Mesenchymal stem cell (in vitro differentiated cells and primary cell): ENCODE measurements around the gene SEPTIN1.
A peak's percentile ranks its signal among the peaks of the same experiment; 100 is the strongest.

ENCODE experiments used
- DNase-seq: peaks from one replicate; pipeline ENCODE4 v3.0.0-alpha.2; 2013
- H2AFZ ChIP-seq: one replicate; pipeline ENCODE4 v1.6.1; 2013; ENCODE audit warnings: low read depth, mild to moderate bottlenecking, control low read depth, inconsistent platforms, low read length, moderate library complexity
- H2AK5ac ChIP-seq: 2 replicates; pipeline ENCODE4 v1.6.1; 2013; ENCODE audit warnings: low read length, moderate library complexity, mild to moderate bottlenecking, inconsistent platforms; ENCODE audit not compliant: severe bottlenecking
- H2BK120ac ChIP-seq: one replicate; pipeline ENCODE4 v1.6.1; 2013; ENCODE audit warnings: low read depth, mild to moderate bottlenecking, inconsistent platforms, low read length, moderate library complexity
- H2BK12ac ChIP-seq, 2 experiments: one replicate each; pipeline ENCODE4 v1.6.1; 2013; ENCODE audit warnings: inconsistent platforms in 2 of 2, low read length in 2 of 2, mild to moderate bottlenecking in 2 of 2, moderate library complexity in 2 of 2, control low read depth in 1 of 2
- H2BK15ac ChIP-seq: one replicate; pipeline ENCODE4 v1.6.1; 2013; ENCODE audit warnings: mild to moderate bottlenecking, low read depth, inconsistent platforms; ENCODE audit not compliant: poor library complexity, severe bottlenecking
- H2BK5ac ChIP-seq: 2 replicates; pipeline ENCODE4 v1.6.1; 2013; ENCODE audit warnings: low read depth, mild to moderate bottlenecking, low read length, control low read depth, inconsistent platforms; ENCODE audit not compliant: poor library complexity, severe bottlenecking
- H3K14ac ChIP-seq, 2 experiments: one replicate each; pipeline ENCODE4 v1.6.1; 2013; ENCODE audit warnings: inconsistent platforms in 2 of 2, low read length in 2 of 2, control low read depth in 1 of 2, mild to moderate bottlenecking in 1 of 2, moderate library complexity in 1 of 2
- H3K18ac ChIP-seq, 2 experiments: one replicate each; pipeline ENCODE4 v1.6.1; 2013; ENCODE audit warnings: inconsistent platforms in 2 of 2, low read length in 2 of 2, control low read depth in 1 of 2, low read depth in 1 of 2, mild to moderate bottlenecking in 1 of 2
- H3K23ac ChIP-seq, 2 experiments: one replicate each; pipeline ENCODE4 v1.6.1; 2013; ENCODE audit warnings: inconsistent platforms in 2 of 2, low read length in 2 of 2, mild to moderate bottlenecking in 2 of 2, moderate library complexity in 2 of 2, control low read depth in 1 of 2
- H3K27ac ChIP-seq: 2 replicates; pipeline ENCODE4 v1.5.1; 2013; ENCODE audit warnings: mild to moderate bottlenecking, moderate library complexity, low read length, control low read depth, inconsistent platforms; ENCODE audit not compliant: poor library complexity, severe bottlenecking
- H3K27me3 ChIP-seq, 2 experiments: 2 replicates each; pipeline versions ENCODE4 v1.6.1 to v1.7.0; 2013; ENCODE audit warnings: low read length in 2 of 2, mild to moderate bottlenecking in 2 of 2, moderate library complexity in 2 of 2, control low read depth in 1 of 2, inconsistent platforms in 1 of 2; ENCODE audit not compliant: control insufficient read depth in 1 of 2, insufficient read depth in 1 of 2
- H3K36me3 ChIP-seq, 2 experiments: 2 replicates each; pipeline versions ENCODE4 v1.6.1 to v1.7.0; 2013; ENCODE audit warnings: low read length in 2 of 2, control low read depth in 1 of 2, inconsistent platforms in 1 of 2, low read depth in 1 of 2, mild to moderate bottlenecking in 1 of 2; ENCODE audit not compliant: insufficient read depth in 2 of 2, control insufficient read depth in 1 of 2
- H3K4ac ChIP-seq, 2 experiments: one replicate each; pipeline ENCODE4 v1.6.1; 2013; ENCODE audit warnings: inconsistent platforms in 2 of 2, low read length in 2 of 2, mild to moderate bottlenecking in 2 of 2, moderate library complexity in 2 of 2, control low read depth in 1 of 2, low read depth in 1 of 2
- H3K4me1 ChIP-seq: 2 replicates; pipeline ENCODE4 v1.6.1; 2013; ENCODE audit warnings: low read depth, low read length, control low read depth; ENCODE audit not compliant: control insufficient read depth, insufficient read depth
- H3K4me2 ChIP-seq: 2 replicates; pipeline ENCODE4 v1.6.1; 2013; ENCODE audit warnings: low read length, mild to moderate bottlenecking, inconsistent platforms; ENCODE audit not compliant: poor library complexity, severe bottlenecking
- H3K4me3 ChIP-seq, 2 experiments: 2 replicates each; pipeline versions ENCODE4 v1.5.1 to v1.7.0; 2013; ENCODE audit warnings: low read length in 2 of 2, mild to moderate bottlenecking in 2 of 2, control low read depth in 1 of 2, low read depth in 1 of 2; ENCODE audit not compliant: insufficient read depth in 1 of 2
- H3K79me1 ChIP-seq: replicated peaks from 2 replicates; pipeline ENCODE4 v1.6.1; 2013; ENCODE audit warnings: mild to moderate bottlenecking, control low read depth, low read length, inconsistent platforms; ENCODE audit not compliant: poor library complexity, severe bottlenecking
- H3K9ac ChIP-seq: 2 replicates; pipeline ENCODE4 v1.7.0; 2013; ENCODE audit warnings: mild to moderate bottlenecking, low read length, moderate library complexity
- H3K9me3 ChIP-seq: 2 replicates; pipeline ENCODE4 v1.7.0; 2013; ENCODE audit warnings: mild to moderate bottlenecking, low read length; ENCODE audit not compliant: control insufficient read depth
- H4K8ac ChIP-seq: one replicate; pipeline ENCODE4 v1.6.1; 2013; ENCODE audit warnings: inconsistent platforms, mild to moderate bottlenecking, low read length, moderate library complexity
- H4K91ac ChIP-seq: one replicate; pipeline ENCODE4 v1.6.1; 2013; ENCODE audit warnings: mild to moderate bottlenecking, low read length, inconsistent platforms
- WGBS: methylation state at CpG from one replicate; pipeline ENCODE4 v1.1.7; 2013; ENCODE audit warnings: mixed read lengths; 5-methylcytosine and 5-hydroxymethylcytosine counted together

The SEPTIN1 gene

DNA sequence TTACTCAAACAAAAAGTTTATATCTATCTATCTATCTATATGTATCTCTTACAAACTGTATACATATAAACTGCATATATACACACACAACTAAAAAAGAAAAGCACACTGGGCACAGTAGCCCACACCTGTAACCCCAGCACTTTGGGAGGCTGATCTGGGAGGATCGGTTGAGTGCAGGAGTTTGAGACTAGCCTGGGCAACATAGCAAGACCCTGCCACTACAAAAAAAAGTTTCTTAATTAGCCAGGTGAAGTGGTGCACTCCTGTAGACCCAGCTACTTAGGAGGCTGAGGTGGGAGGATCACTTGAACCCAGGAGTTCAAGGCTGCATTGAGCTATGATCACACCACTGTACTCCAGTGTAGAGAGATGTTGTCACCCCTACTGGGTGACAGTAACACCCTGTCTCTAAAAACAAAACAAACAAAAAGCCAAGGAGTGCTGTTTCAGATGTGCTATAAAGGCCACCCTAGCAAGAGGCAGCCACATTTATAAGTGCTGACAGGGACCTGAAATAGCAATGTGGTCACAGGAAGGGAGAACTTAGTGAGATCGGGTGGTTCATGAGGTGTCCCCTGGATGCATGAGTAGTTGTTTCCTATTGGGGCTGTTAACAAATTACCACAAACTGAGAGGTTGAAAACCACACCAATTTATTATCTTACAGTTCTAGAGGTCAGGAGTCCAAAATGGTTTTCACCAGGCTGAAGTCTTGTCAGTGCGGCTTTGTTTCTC is 32.1 kb downstream of the SEPTIN1 start:
- Histone ChIP-seq H3K4me1 (peaks cover 29% of the 10 kb centered on the region), H2AK5ac (no peak overlapping the region), H3K4ac (no peak overlapping the region), H3K23ac (no peak overlapping the region), H3K79me1 (peaks cover 23% of the 10 kb centered on the region), H3K9me3 (no peaks in the 10 kb centered on the region), H3K9ac (no peak overlapping the region), H2BK120ac (no peak overlapping the region), H3K18ac (no peak overlapping the region), H3K27me3 (no peaks in the 10 kb centered on the region), H2BK15ac (no peak overlapping the region), H3K36me3 (peaks cover 38 to 40% of the 10 kb centered on the region in 2 experiments), H2BK12ac (no peak overlapping the region), H3K4me3 (no peak overlapping the region), H4K91ac (no peak overlapping the region), H3K27ac (no peak overlapping the region), H3K14ac (no peak overlapping the region), H2AFZ (no peak overlapping the region), H3K4me2 (no peak overlapping the region), H4K8ac (no peak overlapping the region), H2BK5ac (no peak overlapping the region)
- WGBS = 95% methylated on average over 1 of the region's 3 CpGs
- DNase-seq = peak; percentile 27

GRCh38 chr16:30349675-30350074 is 32.7 kb downstream of the SEPTIN1 start:
- Histone ChIP-seq H2AK5ac (no peak overlapping the region), H3K27ac (no peak overlapping the region), H3K4ac (no peak overlapping the region), H3K23ac (no peak overlapping the region), H2BK15ac (no peak overlapping the region), H3K4me1 (peaks cover 29% of the 10 kb centered on the region), H2BK5ac (no peak overlapping the region), H4K91ac (no peak overlapping the region), H3K4me3 (no peak overlapping the region), H3K14ac (no peak overlapping the region), H3K36me3 (peaks cover 38 to 40% of the 10 kb centered on the region in 2 experiments), H3K4me2 (no peak overlapping the region), H2BK120ac (no peak overlapping the region), H3K27me3 (no peaks in the 10 kb centered on the region), H3K9ac (no peak overlapping the region), H3K9me3 (no peaks in the 10 kb centered on the region), H3K79me1 (peaks cover 22% of the 10 kb centered on the region), H2BK12ac (no peak overlapping the region), H3K18ac (no peak overlapping the region), H2AFZ (no peak overlapping the region), H4K8ac (no peak overlapping the region)
- 96% methylated on average over 3 of the region's 3 CpGs for WGBS
- no peak for DNase-seq

- Histone ChIP-seq H3K27me3 (no peaks in the 10 kb centered on the region), H3K14ac (no peak overlapping the region), H3K36me3 (peaks cover 37 to 39% of the 10 kb centered on the region in 2 experiments), H3K18ac (no peak overlapping the region), H2BK5ac (no peak overlapping the region), H3K4ac (no peak overlapping the region), H2BK12ac (no peak overlapping the region), H3K4me2 (no peak overlapping the region), H4K91ac (no peak overlapping the region), H3K27ac (no peak overlapping the region), H2AFZ (no peak overlapping the region), H3K79me1 (peaks cover 22% of the 10 kb centered on the region), H3K4me3 (no peak overlapping the region), H3K9ac (no peak overlapping the region), H2AK5ac (no peak overlapping the region), H4K8ac (no peak overlapping the region), H2BK15ac (no peak overlapping the region), H3K9me3 (no peaks in the 10 kb centered on the region), H3K23ac (no peak overlapping the region), H2BK120ac (no peak overlapping the region), H3K4me1 (peaks cover 27% of the 10 kb centered on the region)
- DNase-seq = no peak
- WGBS = 93% methylated on average over 3 of the region's 7 CpGs
These were observed 33.4 kb downstream of the SEPTIN1 start for GRCh38 chr16:30348929-30349328.

- no peak overlapping the region for H2BK15ac ChIP-seq
- no peak overlapping the region for H3K14ac ChIP-seq
- no peak overlapping the region for H2BK5ac ChIP-seq
- H3K4ac ChIP-seq = no peak overlapping the region
- WGBS = 98% methylated on average over 8 of the region's 8 CpGs
- no peak overlapping the region for H4K8ac ChIP-seq
- H3K18ac ChIP-seq = no peak overlapping the region
- H2AFZ ChIP-seq = no peak overlapping the region
- DNase-seq = no peak
- H3K4me3 ChIP-seq = no peak overlapping the region
- H3K27ac ChIP-seq = no peak overlapping the region
- no peak overlapping the region for H4K91ac ChIP-seq
- H3K36me3 ChIP-seq = peaks cover 29 to 31% of the 10 kb centered on the region in 2 experiments
- no peak overlapping the region for H2AK5ac ChIP-seq
- H2BK12ac ChIP-seq = no peak overlapping the region
- no peaks in the 10 kb centered on the region for H3K9me3 ChIP-seq
- H3K4me2 ChIP-seq = no peak overlapping the region
- H3K4me1 ChIP-seq = peaks cover 19% of the 10 kb centered on the region
- H3K23ac ChIP-seq = no peak overlapping the region
- H2BK120ac ChIP-seq = no peak overlapping the region
- peaks cover 16% of the 10 kb centered on the region for H3K79me1 ChIP-seq
- H3K27me3 ChIP-seq = no peaks in the 10 kb centered on the region
- H3K9ac ChIP-seq = no peak overlapping the region
These were observed 34.2 kb downstream of the SEPTIN1 start for GRCh38 chr16:30348113-30348512.
